Measurements from ENCODE around the gene BRPF3.

Gene BRPF3

DNA sequence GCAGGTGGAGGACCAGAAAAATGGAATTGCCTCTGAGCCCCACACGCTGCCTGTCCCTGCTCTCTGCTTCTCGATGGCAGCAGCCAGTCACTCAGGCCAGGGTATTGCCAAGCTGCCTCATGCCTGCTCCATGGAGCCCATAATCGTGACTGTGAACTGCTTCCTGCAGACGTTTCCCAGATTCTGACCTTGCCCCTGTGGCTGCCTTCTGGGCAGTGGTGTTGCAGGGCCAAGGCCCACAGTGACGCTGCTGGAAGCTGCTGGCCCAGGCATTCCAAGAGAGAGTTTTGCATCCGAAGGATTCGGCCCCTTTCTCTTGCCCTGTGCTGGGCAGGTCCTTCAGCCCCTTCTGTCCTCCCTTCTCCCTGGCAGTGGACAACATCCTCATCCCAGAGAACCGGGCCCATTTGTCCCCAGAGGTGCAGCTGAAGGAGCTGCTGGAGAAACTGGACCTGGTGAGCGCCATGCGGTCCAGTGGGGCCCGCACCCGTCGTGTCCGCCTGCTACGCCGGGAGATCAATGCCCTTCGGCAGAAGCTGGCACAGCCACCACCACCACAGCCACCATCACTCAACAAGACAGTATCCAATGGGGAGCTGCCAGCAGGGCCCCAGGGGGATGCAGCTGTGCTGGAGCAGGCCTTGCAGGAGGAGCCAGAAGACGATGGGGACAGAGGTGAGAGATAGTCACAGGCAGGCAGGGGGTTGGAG is 14.5 kb downstream of the BRPF3 start:
- no peak overlapping the region for H3K18ac ChIP-seq (ENCODE audit: low read depth in 1 of 2, low read length in 2 of 2)
- DNase-seq: no peak
- H3K9me3 ChIP-seq (ENCODE audit: control insufficient read depth, low read length): no peaks in the 10 kb centered on the region
- no peak overlapping the region for H2BK120ac ChIP-seq (ENCODE audit: low read depth, low read length)
- no peak overlapping the region for H3K4me3 ChIP-seq (ENCODE audit: insufficient read depth in 1 of 2, low read depth in 1 of 2, low read length in 2 of 2)
- H3K23ac ChIP-seq (ENCODE audit: low read length in 2 of 2): no peak overlapping the region
- no peak overlapping the region for H3K27ac ChIP-seq (ENCODE audit: low read length, poor library complexity, severe bottlenecking)
- peaks cover 56% of the 10 kb centered on the region for H3K79me1 ChIP-seq (replicated peaks; ENCODE audit: low read length, poor library complexity, severe bottlenecking)
- H2BK15ac ChIP-seq (ENCODE audit: low read depth, poor library complexity, severe bottlenecking): no peak overlapping the region
- H3K14ac ChIP-seq (ENCODE audit: low read length in 2 of 2): no peak overlapping the region
- no peaks in the 10 kb centered on the region for H3K27me3 ChIP-seq (ENCODE audit: control insufficient read depth in 1 of 2, insufficient read depth in 1 of 2, low read length in 2 of 2)
- H2AK5ac ChIP-seq (ENCODE audit: low read length, severe bottlenecking): no peak overlapping the region
- H3K36me3 ChIP-seq (ENCODE audit: control insufficient read depth in 1 of 2, insufficient read depth in 2 of 2, low read depth in 1 of 2, low read length in 2 of 2): peaks cover 63 to 95% of the 10 kb centered on the region in 2 experiments
- no peak overlapping the region for H2AFZ ChIP-seq (ENCODE audit: low read depth, low read length)
- no peaks in the 10 kb centered on the region for H3K4me1 ChIP-seq (ENCODE audit: control insufficient read depth, insufficient read depth, low read depth, low read length)
- H3K4ac ChIP-seq (ENCODE audit: low read depth in 1 of 2, low read length in 2 of 2): no peak overlapping the region
- 95% methylated on average over 16 of the region's 18 CpGs for WGBS
- H4K8ac ChIP-seq (ENCODE audit: low read length): no peak overlapping the region
- H4K91ac ChIP-seq (ENCODE audit: low read length): no peak overlapping the region
- H3K4me2 ChIP-seq (ENCODE audit: low read length, poor library complexity, severe bottlenecking): no peak overlapping the region
- no peak overlapping the region for H3K9ac ChIP-seq (ENCODE audit: low read length)
- no peak overlapping the region for H2BK5ac ChIP-seq (ENCODE audit: low read depth, low read length, poor library complexity, severe bottlenecking)
- no peak overlapping the region for H2BK12ac ChIP-seq (ENCODE audit: low read length in 2 of 2)

GRCh38 chr6:36216559-36216958 is 20.0 kb downstream of the BRPF3 start:
- 82% methylated on average over 2 of the region's 2 CpGs for WGBS
- Histone ChIP-seq H2BK5ac (ENCODE audit: low read depth, low read length, poor library complexity, severe bottlenecking) (no peak overlapping the region), H3K14ac (ENCODE audit: low read length in 2 of 2) (no peak overlapping the region), H2BK15ac (ENCODE audit: low read depth, poor library complexity, severe bottlenecking) (no peak overlapping the region), H3K9me3 (ENCODE audit: control insufficient read depth, low read length) (no peaks in the 10 kb centered on the region), H2AFZ (ENCODE audit: low read depth, low read length) (no peak overlapping the region), H3K4me2 (ENCODE audit: low read length, poor library complexity, severe bottlenecking) (no peak overlapping the region), H3K23ac (ENCODE audit: low read length in 2 of 2) (no peak overlapping the region), H3K4me1 (ENCODE audit: control insufficient read depth, insufficient read depth, low read depth, low read length) (no peaks in the 10 kb centered on the region), H4K91ac (ENCODE audit: low read length) (no peak overlapping the region), H2BK12ac (ENCODE audit: low read length in 2 of 2) (no peak overlapping the region), H3K79me1 (replicated peaks; ENCODE audit: low read length, poor library complexity, severe bottlenecking) (peaks cover 39% of the 10 kb centered on the region), H3K9ac (ENCODE audit: low read length) (no peak overlapping the region), H3K18ac (ENCODE audit: low read depth in 1 of 2, low read length in 2 of 2) (no peak overlapping the region), H3K27me3 (ENCODE audit: control insufficient read depth in 1 of 2, insufficient read depth in 1 of 2, low read length in 2 of 2) (no peaks in the 10 kb centered on the region), H4K8ac (ENCODE audit: low read length) (no peak overlapping the region), H3K27ac (ENCODE audit: low read length, poor library complexity, severe bottlenecking) (no peak overlapping the region), H2BK120ac (ENCODE audit: low read depth, low read length) (no peak overlapping the region), H3K36me3 (ENCODE audit: control insufficient read depth in 1 of 2, insufficient read depth in 2 of 2, low read depth in 1 of 2, low read length in 2 of 2) (peaks cover 54 to 89% of the 10 kb centered on the region in 2 experiments), H3K4ac (ENCODE audit: low read depth in 1 of 2, low read length in 2 of 2) (no peak overlapping the region), H3K4me3 (ENCODE audit: insufficient read depth in 1 of 2, low read depth in 1 of 2, low read length in 2 of 2) (no peak overlapping the region), H2AK5ac (ENCODE audit: low read length, severe bottlenecking) (no peak overlapping the region)
- DNase-seq: peak; percentile 40

DNA sequence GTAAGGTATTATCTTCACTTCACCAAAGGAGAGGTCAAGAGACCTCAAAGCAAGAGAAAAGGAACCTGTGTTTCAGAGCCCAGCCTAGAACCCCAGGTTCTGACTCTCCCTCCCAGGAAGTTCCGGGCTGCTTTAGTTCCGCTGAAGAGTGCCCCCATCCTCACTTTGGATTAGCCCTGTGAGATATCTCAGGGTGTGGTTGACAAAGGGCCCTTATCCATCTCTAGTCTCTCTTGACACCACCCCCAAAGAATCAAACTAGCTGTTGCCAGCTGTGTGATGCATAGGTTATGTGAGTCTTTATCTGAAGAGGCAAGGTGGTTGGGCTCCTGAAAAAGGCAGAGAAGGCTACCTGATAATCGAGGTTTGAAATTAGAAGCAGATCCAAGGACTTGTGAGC is 20.6 kb downstream of the BRPF3 start:
- H2BK120ac ChIP-seq (ENCODE audit: low read depth, low read length): no peak overlapping the region
- no peak overlapping the region for H3K23ac ChIP-seq (ENCODE audit: low read length in 2 of 2)
- no peaks in the 10 kb centered on the region for H3K27me3 ChIP-seq (ENCODE audit: control insufficient read depth in 1 of 2, insufficient read depth in 1 of 2, low read length in 2 of 2)
- no peak overlapping the region for H3K4me3 ChIP-seq (ENCODE audit: insufficient read depth in 1 of 2, low read depth in 1 of 2, low read length in 2 of 2)
- no peak overlapping the region for H3K9ac ChIP-seq (ENCODE audit: low read length)
- H3K36me3 ChIP-seq (ENCODE audit: control insufficient read depth in 1 of 2, insufficient read depth in 2 of 2, low read depth in 1 of 2, low read length in 2 of 2): peaks cover 55 to 89% of the 10 kb centered on the region in 2 experiments
- no peak overlapping the region for H3K27ac ChIP-seq (ENCODE audit: low read length, poor library complexity, severe bottlenecking)
- no peak overlapping the region for H4K8ac ChIP-seq (ENCODE audit: low read length)
- H2BK5ac ChIP-seq (ENCODE audit: low read depth, low read length, poor library complexity, severe bottlenecking): no peak overlapping the region
- WGBS: 100% methylated on average over 3 of the region's 3 CpGs
- H3K9me3 ChIP-seq (ENCODE audit: control insufficient read depth, low read length): no peaks in the 10 kb centered on the region
- no peak overlapping the region for H3K14ac ChIP-seq (ENCODE audit: low read length in 2 of 2)
- H3K4ac ChIP-seq (ENCODE audit: low read depth in 1 of 2, low read length in 2 of 2): no peak overlapping the region
- no peak overlapping the region for H4K91ac ChIP-seq (ENCODE audit: low read length)
- no peak overlapping the region for H2AFZ ChIP-seq (ENCODE audit: low read depth, low read length)
- H2BK12ac ChIP-seq (ENCODE audit: low read length in 2 of 2): no peak overlapping the region
- no peaks in the 10 kb centered on the region for H3K4me1 ChIP-seq (ENCODE audit: control insufficient read depth, insufficient read depth, low read depth, low read length)
- no peak for DNase-seq
- H2AK5ac ChIP-seq (ENCODE audit: low read length, severe bottlenecking): no peak overlapping the region
- no peak overlapping the region for H3K4me2 ChIP-seq (ENCODE audit: low read length, poor library complexity, severe bottlenecking)
- H2BK15ac ChIP-seq (ENCODE audit: low read depth, poor library complexity, severe bottlenecking): no peak overlapping the region
- H3K18ac ChIP-seq (ENCODE audit: low read depth in 1 of 2, low read length in 2 of 2): no peak overlapping the region
- peaks cover 37% of the 10 kb centered on the region for H3K79me1 ChIP-seq (replicated peaks; ENCODE audit: low read length, poor library complexity, severe bottlenecking)

- Histone ChIP-seq H3K4ac (ENCODE audit: low read depth in 1 of 2, low read length in 2 of 2) (no peak overlapping the region), H3K27me3 (ENCODE audit: control insufficient read depth in 1 of 2, insufficient read depth in 1 of 2, low read length in 2 of 2) (no peaks in the 10 kb centered on the region), H2AK5ac (ENCODE audit: low read length, severe bottlenecking) (no peak overlapping the region), H2AFZ (ENCODE audit: low read depth, low read length) (no peak overlapping the region), H3K27ac (ENCODE audit: low read length, poor library complexity, severe bottlenecking) (no peak overlapping the region), H3K4me3 (ENCODE audit: insufficient read depth in 1 of 2, low read depth in 1 of 2, low read length in 2 of 2) (no peak overlapping the region), H3K18ac (ENCODE audit: low read depth in 1 of 2, low read length in 2 of 2) (no peak overlapping the region), H2BK15ac (ENCODE audit: low read depth, poor library complexity, severe bottlenecking) (no peak overlapping the region), H3K36me3 (ENCODE audit: control insufficient read depth in 1 of 2, insufficient read depth in 2 of 2, low read depth in 1 of 2, low read length in 2 of 2) (peaks cover 55 to 92% of the 10 kb centered on the region in 2 experiments), H3K4me1 (ENCODE audit: control insufficient read depth, insufficient read depth, low read depth, low read length) (no peaks in the 10 kb centered on the region), H2BK120ac (ENCODE audit: low read depth, low read length) (no peak overlapping the region), H2BK5ac (ENCODE audit: low read depth, low read length, poor library complexity, severe bottlenecking) (no peak overlapping the region), H2BK12ac (ENCODE audit: low read length in 2 of 2) (no peak overlapping the region), H3K9ac (ENCODE audit: low read length) (no peak overlapping the region), H3K79me1 (replicated peaks; ENCODE audit: low read length, poor library complexity, severe bottlenecking) (peaks cover 39% of the 10 kb centered on the region), H3K4me2 (ENCODE audit: low read length, poor library complexity, severe bottlenecking) (no peak overlapping the region), H3K9me3 (ENCODE audit: control insufficient read depth, low read length) (no peaks in the 10 kb centered on the region), H4K8ac (ENCODE audit: low read length) (no peak overlapping the region), H3K23ac (ENCODE audit: low read length in 2 of 2) (no peak overlapping the region), H3K14ac (ENCODE audit: low read length in 2 of 2) (no peak overlapping the region), H4K91ac (ENCODE audit: low read length) (no peak overlapping the region)
- no peak for DNase-seq
- whole genome bisulfite sequencing: 89% methylated on average over 1 of the region's 1 CpG
Measured at GRCh38 chr6:36217946-36218345, 21.4 kb downstream of the BRPF3 start.

Measured in mesenchymal stem cell (in vitro differentiated cells and primary cell).